Left ventricle myocardium inferior (tissue), 1 donor: Measurements from ENCODE around the gene BOLA2B. TPM values are rescaled to one million over a fixed set of nuclear protein-coding genes. Genes with fewer than 3 reads are reported as not detected.
"Not testable (repeated sequence)": the region's sequence is repeated elsewhere in the genome, so short reads cannot be mapped to it uniquely, and the experiment has no call there.

Source experiments
- DNase-seq: peaks from one replicate; pipeline ENCODE4 v3.0.0-alpha.2; 2020
- H3K27ac ChIP-seq: fragments of 200-600 bp; replicated peaks from 2 replicates; pipeline ENCODE4 v1.8.0; 2021
- H3K27me3 ChIP-seq: fragments of 200-600 bp; 2 replicates; pipeline ENCODE4 v1.8.0; 2021; ENCODE audit warnings: low read depth
- H3K36me3 ChIP-seq: fragments of 200-600 bp; 2 replicates; pipeline ENCODE4 v1.8.0; 2021
- H3K4me1 ChIP-seq: fragments of 200-600 bp; 2 replicates; pipeline ENCODE4 v1.8.0; 2021
- H3K4me3 ChIP-seq: fragments of 200-600 bp; 2 replicates; pipeline ENCODE4 v1.8.0; 2021; ENCODE audit warnings: mild to moderate bottlenecking, moderate library complexity
- H3K9me3 ChIP-seq: fragments of 200-600 bp; replicated peaks from 2 replicates; pipeline ENCODE4 v1.8.0; 2021
- CTCF ChIP-seq: fragments of 200-600 bp; IDR thresholded peaks from 2 replicates; pipeline ENCODE4 v1.8.0; 2021; ENCODE audit warnings: antibody characterized with exemption, mild to moderate bottlenecking, borderline replicate concordance
- intact Hi-C: fragments of 100-400 bp; cut with micrococcal nuclease; formaldehyde crosslinking; loops from one replicate; pipeline ENCODE4 v1.11.0; 2022
- total RNA-seq: library from RNA; stranded (reverse); fragmentation: NEBNext Ultra II Directional; extraction: Animal tissue kit (Norgen Biotek cat#: 25700); gene quantifications from one replicate; pipeline ENCODE4 v1.2.1, GENCODE V29; 2021
- donor health status: DM: no; HTN: yes; CAD: no; lungs with severe emphysema.

Gene BOLA2B
- total RNA-seq, 1 donor from 2014 or later = 54.6 TPM

GRCh38 chr16:30179195-30179594 is 14.3 kb downstream of the BOLA2B start:
- intact Hi-C loops = no loop called here
- Histone ChIP-seq H3K4me1 (peaks cover 15% of the 10 kb centered on the region), H3K27ac (no peak overlapping the region), H3K36me3 (no peaks in the 10 kb centered on the region), H3K4me3 (no peak overlapping the region), H3K9me3 (no peaks in the 10 kb centered on the region), H3K27me3 (no peaks in the 10 kb centered on the region)
- no peak for DNase-seq
- no peak for TF ChIP-seq CTCF

GRCh38 chr16:30176876-30177275 is 16.6 kb downstream of the BOLA2B start:
- H3K27me3 ChIP-seq, H3K4me3 ChIP-seq, H3K27ac ChIP-seq, intact Hi-C loops, H3K36me3 ChIP-seq, H3K4me1 ChIP-seq, H3K9me3 ChIP-seq, DNase-seq: not testable (repeated sequence)

GRCh38 chr16:30173054-30173453 is 20.4 kb downstream of the BOLA2B start:
- TF ChIP-seq CTCF = no peak

GRCh38 chr16:30170145-30170544 is 23.3 kb downstream of the BOLA2B start:
- H3K36me3 ChIP-seq, H3K27me3 ChIP-seq, DNase-seq, H3K4me3 ChIP-seq, intact Hi-C loops, H3K4me1 ChIP-seq, H3K27ac ChIP-seq, H3K9me3 ChIP-seq: not testable (repeated sequence)

More at GRCh38 chr16:30173054-30173453, 20.4 kb downstream of the BOLA2B start:
- no peaks in the 10 kb centered on the region for H3K4me1 ChIP-seq
- DNase-seq = no peak
- no peaks in the 10 kb centered on the region for H3K9me3 ChIP-seq
- no peak overlapping the region for H3K27ac ChIP-seq
- no peak overlapping the region for H3K4me3 ChIP-seq
- intact Hi-C loops = no loop called here
- no peaks in the 10 kb centered on the region for H3K36me3 ChIP-seq
- no peaks in the 10 kb centered on the region for H3K27me3 ChIP-seq

GRCh38 chr16:30169416-30169815 is 24.1 kb downstream of the BOLA2B start:
- intact Hi-C loops, H3K4me3 ChIP-seq, H3K36me3 ChIP-seq, DNase-seq, H3K27ac ChIP-seq, H3K9me3 ChIP-seq, H3K4me1 ChIP-seq, H3K27me3 ChIP-seq: not testable (repeated sequence)

GRCh38 chr16:30168746-30169145 is 24.7 kb downstream of the BOLA2B start:
- H3K27me3 ChIP-seq, H3K27ac ChIP-seq, H3K4me1 ChIP-seq, intact Hi-C loops, DNase-seq, H3K9me3 ChIP-seq, H3K36me3 ChIP-seq, H3K4me3 ChIP-seq: not testable (repeated sequence)

- no peak for TF ChIP-seq CTCF
- no peak for DNase-seq
- Histone ChIP-seq H3K4me1 (no peaks in the 10 kb centered on the region), H3K4me3 (no peak overlapping the region), H3K9me3 (no peaks in the 10 kb centered on the region), H3K27ac (no peak overlapping the region), H3K36me3 (no peaks in the 10 kb centered on the region), H3K27me3 (no peaks in the 10 kb centered on the region)
- intact Hi-C loops = no loop called here
Observed at GRCh38 chr16:30166202-30166902, 27.1 kb downstream of the BOLA2B start.
